ENCODE results near the gene KCNJ9. TPM values are rescaled to one million over a fixed set of nuclear protein-coding genes. Genes with fewer than 3 reads are reported as not detected.

Gene KCNJ9
- total RNA-seq, 1 donor from 2014 or later = not detected

Other genes with a start within 250 kb of the KCNJ9 start
- gene VSIG8, start 218.9 kb upstream of the KCNJ9 start, total RNA-seq = not detected in 2 replicates
- gene CFAP45, start 181.4 kb upstream of the KCNJ9 start, total RNA-seq = 0.57 and 0.98 TPM in 2 replicates
- 542 and 547 TPM in 2 replicates for gene TAGLN2, start 156.0 kb upstream of the KCNJ9 start, total RNA-seq
- 0.09 TPM in 1 of 2 replicates, not detected in the other for gene IGSF9, start 135.9 kb upstream of the KCNJ9 start, total RNA-seq
- gene SLAMF9, start 127.3 kb upstream of the KCNJ9 start, total RNA-seq = not detected in 2 replicates
- gene PIGM, start 49.5 kb upstream of the KCNJ9 start, total RNA-seq = 7.5 and 7.7 TPM in 2 replicates
- not detected in 2 replicates for gene KCNJ10, start 11.4 kb upstream of the KCNJ9 start, total RNA-seq
- gene IGSF8, start 17.1 kb downstream of the KCNJ9 start, total RNA-seq = 37.2 and 39.4 TPM in 2 replicates
- not detected in 2 replicates for gene ATP1A2, start 34.2 kb downstream of the KCNJ9 start, total RNA-seq
- gene ATP1A4, start 70.1 kb downstream of the KCNJ9 start, total RNA-seq = not detected in 2 replicates
- gene CASQ1, start 109.0 kb downstream of the KCNJ9 start, total RNA-seq = 0.11 TPM in 1 of 2 replicates, not detected in the other
- gene PEA15, start 123.8 kb downstream of the KCNJ9 start, total RNA-seq = 36.6 and 40.9 TPM in 2 replicates
- gene DCAF8, start 181.0 kb downstream of the KCNJ9 start, total RNA-seq = 98.3 and 105 TPM in 2 replicates
- gene PEX19, start 203.6 kb downstream of the KCNJ9 start, total RNA-seq = 43.9 and 46.4 TPM in 2 replicates

All from T-helper 2 cell treated with Interferon-gamma antibody and Interleukin-4, amounts not matched to agents 100 ng/mL and 5 ng/mL, for 36 hours (primary cell).